K562 (cell line): ENCODE results near the gene TSPAN13. TPM values are rescaled to one million over a fixed set of nuclear protein-coding genes. Genes with fewer than 3 reads are reported as not detected.

Experiments used
- ATAC-seq: fragments of 200-7000 bp; cut with Tn5 transposase; 3 replicates; pipeline ENCODE4 v1.9.1; 2020; ENCODE audit warnings: moderate library complexity
- BruUV-seq: library from RNA; stranded (reverse); fragments of 400-500 nt; replicated peaks from 2 replicates; lab custom pipeline; 2021; lab: Mats Ljungman, UMichigan
- CTCF ChIA-PET: fragments of 300-600 bp; formaldehyde crosslinking; extraction: SDS; loops from one replicate; lab custom pipeline; 2021; ENCODE audit warnings: low intra/inter-chr PET ratio; lab: Yijun Ruan, JAX
- POLR2A ChIA-PET: fragments of 300-600, 350-650 bp; sonication (Branson Sonifier 250); formaldehyde crosslinking; extraction: SDS; loops from one replicate; lab custom pipeline; 2021; ENCODE audit warnings: antibody characterized with exemption, inconsistent platforms; lab: Yijun Ruan, JAX
- DNase-seq, 4 experiments: peaks; one replicate each; pipeline versions ENCODE4 v3.0.0 to v3.0.0-alpha.2; 2011 to 2018; ENCODE audit warnings: low spot score in 3 of 4, mixed read lengths in 3 of 4; ENCODE audit errors: extremely low read depth in 1 of 4
- FAIRE-seq: peaks from 2 replicates; lab custom pipeline; 2011; peaks lifted over from hg19 to GRCh38; lab: Jason Lieb, UNC
- H2AFZ ChIP-seq: 2 replicates; pipeline ENCODE4 v1.6.0; 2011; ENCODE audit warnings: low read depth, low read length, control low read depth, inconsistent platforms
- H3K27ac ChIP-seq: fragments of 200-600 bp; 3 replicates; pipeline ENCODE4 v1.8.0; 2011; ENCODE audit warnings: low read depth, mild to moderate bottlenecking, control low read depth, inconsistent platforms, low read length, moderate library complexity, mixed read lengths; ENCODE audit errors: extremely low read depth
- H3K27me3 ChIP-seq, 2 experiments: fragments of 300-600 bp in 1 of 2; 2 replicates in 1 of 2; 3 replicates in 1 of 2; pipeline versions ENCODE4 v1.6.0 to v1.8.0; 2011; ENCODE audit warnings: inconsistent platforms in 2 of 2, low read length in 2 of 2, mild to moderate bottlenecking in 1 of 2, mixed read lengths in 1 of 2, moderate library complexity in 1 of 2; ENCODE audit not compliant: control insufficient read depth in 2 of 2, insufficient read depth in 2 of 2
- H3K36me3 ChIP-seq: fragments of 300-600 bp; 3 replicates; pipeline ENCODE4 v1.8.0; 2011; ENCODE audit warnings: mild to moderate bottlenecking, low read length, inconsistent platforms; ENCODE audit not compliant: control insufficient read depth, insufficient read depth
- H3K4me1 ChIP-seq, 2 experiments: fragments of 200-600 bp in 1 of 2; replicated peaks in 1 of 2; 2 replicates in 1 of 2; 3 replicates in 1 of 2; pipeline versions ENCODE4 v1.5.1 to v1.8.0; 2011; ENCODE audit warnings: inconsistent platforms in 2 of 2, low read length in 2 of 2, mild to moderate bottlenecking in 1 of 2, mixed read lengths in 1 of 2, moderate library complexity in 1 of 2; ENCODE audit not compliant: control insufficient read depth in 2 of 2, insufficient read depth in 2 of 2
- H3K4me2 ChIP-seq: 2 replicates; pipeline ENCODE4 v1.6.1; 2011; ENCODE audit warnings: low read length, control low read depth, inconsistent platforms, mixed read lengths; ENCODE audit not compliant: insufficient read depth
- H3K4me3 ChIP-seq: fragments of 200-600 bp; sonication (generic), shearing (Covaris generic); 2 replicates; pipeline ENCODE4 v1.5.1; 2016; ENCODE audit warnings: control low read depth, inconsistent platforms
- H3K79me2 ChIP-seq: fragments of 200-600 bp; 3 replicates; pipeline ENCODE4 v1.8.0; 2011; ENCODE audit warnings: low read length, inconsistent platforms; ENCODE audit not compliant: control insufficient read depth, insufficient read depth
- H3K9ac ChIP-seq, 2 experiments: 2 replicates each; pipeline versions ENCODE4 v1.6.0 to v1.6.1; 2011; ENCODE audit warnings: low read depth in 2 of 2, low read length in 2 of 2, control low read depth in 1 of 2, inconsistent platforms in 1 of 2, mild to moderate bottlenecking in 1 of 2, mixed read lengths in 1 of 2; ENCODE audit not compliant: insufficient read depth in 1 of 2
- H3K9me1 ChIP-seq: one replicate; pipeline ENCODE4 v1.6.0; 2011; ENCODE audit warnings: inconsistent platforms, mild to moderate bottlenecking, low read length, moderate library complexity; ENCODE audit not compliant: control insufficient read depth, insufficient read depth
- H3K9me3 ChIP-seq: replicated peaks from 2 replicates; pipeline ENCODE4 v1.5.1; 2011; ENCODE audit warnings: low read depth, low read length, inconsistent platforms; ENCODE audit not compliant: control insufficient read depth, insufficient read depth
- H4K20me1 ChIP-seq: replicated peaks from 2 replicates; pipeline ENCODE4 v1.6.1; 2011; ENCODE audit warnings: low read length, inconsistent platforms, mixed read lengths; ENCODE audit not compliant: control insufficient read depth, insufficient read depth
- BCLAF1 ChIP-seq, 2 experiments: fragments of 450-650 bp in 1 of 2; IDR thresholded peaks; 2 replicates each; pipeline ENCODE4 v1.6.1; 2011 to 2017; ENCODE audit warnings: low read depth in 2 of 2, antibody characterized with exemption in 1 of 2, borderline replicate concordance in 1 of 2, low read length in 1 of 2, mild to moderate bottlenecking in 1 of 2, mixed read lengths in 1 of 2; ENCODE audit not compliant: control insufficient read depth in 1 of 2
- CEBPB ChIP-seq: fragments of 450-650 bp; IDR thresholded peaks from 2 replicates; pipeline ENCODE4 v1.6.1; 2016; ENCODE audit warnings: missing genetic modification characterization, missing compliant biosample characterization
- FOSL1 ChIP-seq: fragments of 200-800 bp; sonication (Bioruptor generic); conservative IDR thresholded peaks from 2 replicates; pipeline ENCODE4 v1.6.1; 2016; ENCODE audit warnings: missing genetic modification characterization, missing compliant biosample characterization
- MNT ChIP-seq, 2 experiments: fragments of 450-650 bp; conservative IDR thresholded peaks; 2 replicates each; pipeline ENCODE4 v1.6.1; 2017; ENCODE audit warnings: mild to moderate bottlenecking in 2 of 2, moderate library complexity in 2 of 2
- RCOR1 ChIP-seq, 2 experiments: IDR thresholded peaks; 2 replicates each; pipeline ENCODE4 v1.6.1; 2012; ENCODE audit warnings: low read depth in 2 of 2, low read length in 2 of 2, borderline replicate concordance in 1 of 2, improper control_type of control experiment in 1 of 2
- SNAPC5 ChIP-seq: fragments of 250-450 bp; sonication (Bioruptor Pico); IDR thresholded peaks from 2 replicates; pipeline ENCODE4 v1.8.0; 2021; ENCODE audit warnings: moderate library complexity, mild to moderate bottlenecking, inconsistent platforms
- SRSF3 ChIP-seq: fragments of 200-400 bp; formaldehyde crosslinking; IDR thresholded peaks from 2 replicates; pipeline ENCODE4 v1.6.1; 2016; ENCODE audit warnings: mild to moderate bottlenecking, low read length, moderate library complexity; ENCODE audit not compliant: insufficient read depth
- SUPT5H ChIP-seq: fragments of 450-650 bp; IDR thresholded peaks from 2 replicates; pipeline ENCODE4 v1.6.1; 2016
- ZNF407 ChIP-seq: fragments of 450-650 bp; IDR thresholded peaks from 2 replicates; pipeline ENCODE4 v1.6.1; 2016; ENCODE audit warnings: low read depth
- WGBS: fragments of 100-300 bp; shearing (Covaris generic); methylation state at CpG from one replicate; pipeline ENCODE4 v1.1.6; 2016; ENCODE audit warnings: low coverage, mixed read lengths; ENCODE audit not compliant: insufficient coverage; ENCODE audit errors: missing lambda C conversion rate; 5-methylcytosine and 5-hydroxymethylcytosine counted together
- in situ Hi-C: fragments of 300-500 bp; cut with MboI; formaldehyde crosslinking; loops from 4 replicates; pipeline ENCODE4 v1.15.0; 2018; ENCODE audit warnings: inconsistent platforms, mixed read lengths
- intact Hi-C: fragments of 100-400 bp; cut with micrococcal nuclease; formaldehyde crosslinking; loops from 2 replicates; pipeline ENCODE4 v1.14.2; 2022
- polyA plus RNA-seq, 8 experiments: library from polyadenylated mRNA; depleted of rRNA in 4 of 8; stranded (reverse) in 5 of 8; unstranded in 3 of 8; fragments of >200 nt; fragmentation: Nextera tagmentation in 2 of 8; fragmentation: Illumina TruSeq in 1 of 8; extraction: Ambion mirVana in 2 of 8; extraction: Trizol in 1 of 8; gene quantifications; 2 replicates each; pipeline versions ENCODE4 v1.2.1 to v1.2.3, GENCODE V29; 2011 to 2014; ENCODE audit warnings: inconsistent platforms in 1 of 8, missing spikeins in 1 of 8
- total RNA-seq, 7 experiments: library from RNA; depleted of rRNA in 6 of 7; stranded (reverse); fragments of >200 nt in 6 of 7; fragmentation: Illumina TruSeq in 2 of 7; extraction: Trizol in 2 of 7; gene quantifications; 2 replicates each; pipeline versions ENCODE4 v1.2.1 to v1.2.3, GENCODE V29; 2011 to 2021; ENCODE audit warnings: low replicate concordance in 1 of 7

TSPAN13 gene
- total and polyA plus RNA-seq, 9 of the 15 experiments (the other 6 are each of a cell fraction or from before 2014, with no cell fraction given) = 7.8 to 46.3 (median 20.0) TPM

- Histone ChIP-seq H3K9me3 (no peaks in the 10 kb centered on the region), H3K9ac (no peak overlapping the region), H3K27ac (no peak overlapping the region), H3K4me1 (no peaks in the 10 kb centered on the region), H3K4me2 (no peak overlapping the region), H4K20me1 (no peaks in the 10 kb centered on the region), H3K36me3 (no peaks in the 10 kb centered on the region), H3K9me1 (no peaks in the 10 kb centered on the region), H2AFZ (no peak overlapping the region), H3K79me2 (no peaks in the 10 kb centered on the region), H3K4me3 (no peak overlapping the region), H3K27me3 (peaks cover 4 to 12% of the 10 kb centered on the region in 2 experiments; a peak in 4 of 5 replicates)
- ChIA-PET CTCF (no interaction called here), POLR2A (no interaction called here)
- WGBS = 4% methylated on average over 2 of the region's 2 CpGs
- no peak for ATAC-seq
- no TSS peak for BruUV-seq
- no peak for FAIRE-seq
- intact Hi-C loops = no loop called here
- in situ Hi-C loops = no loop called here
- no peak for DNase-seq
- TF ChIP-seq MNT (conservative IDR thresholded peaks at IDR 0.05) (no peak), FOSL1 (tag) (no peak), BCLAF1 (IDR thresholded peaks at IDR 0.05; ENCODE audit: borderline replicate concordance in 1 of 2, control insufficient read depth in 1 of 2, low read depth in 2 of 2, low read length in 1 of 2) (no peak), CEBPB (no peak), RCOR1 (IDR thresholded peaks at IDR 0.05; ENCODE audit: borderline replicate concordance in 1 of 2, low read depth in 2 of 2, low read length in 2 of 2) (no peak), SUPT5H (no peak), ZNF407 (no peak), SNAPC5 (CRISPR knock-in tag) (no peak), SRSF3 (no peak)
Measured at GRCh38 chr7:16811551-16811950, 58.0 kb downstream of the TSPAN13 start.
